HEK293 (cell line): ENCODE results near the gene SLC13A3.
A peak's percentile ranks its signal among the peaks of the same experiment; 100 is the strongest.

ENCODE experiments used
- CTCF ChIA-PET: fragments of 350-600 bp; formaldehyde crosslinking; extraction: SDS; loops from one replicate; lab custom pipeline; 2021; ENCODE audit warnings: antibody characterized with exemption; lab: Yijun Ruan, JAX
- POLR2A ChIA-PET: fragments of 300-600 bp; formaldehyde crosslinking; extraction: SDS; loops from one replicate; lab custom pipeline; 2020; ENCODE audit warnings: antibody characterized with exemption, inconsistent platforms; lab: Yijun Ruan, JAX
- H3K27ac ChIP-seq: fragments of 200-500 bp; sonication (Bioruptor generic); 2 replicates; pipeline ENCODE4 v1.5.1; 2014; ENCODE audit warnings: low read depth, low read length, control low read depth, inconsistent platforms; ENCODE audit errors: extremely low read depth
- H3K36me3 ChIP-seq, 2 experiments: fragments of 200-500 bp in 1 of 2; sonication (Bioruptor generic) in 1 of 2; 1 replicate in 1 of 2; 2 replicates in 1 of 2; pipeline ENCODE4 v1.5.1; 2014 to 2017; ENCODE audit warnings: inconsistent platforms in 2 of 2, low read length in 2 of 2; ENCODE audit not compliant: control insufficient read depth in 2 of 2, insufficient read depth in 1 of 2
- H3K4me1 ChIP-seq: fragments of 200-500 bp; sonication (Bioruptor generic); 2 replicates; pipeline ENCODE4 v1.5.1; 2014; ENCODE audit warnings: mild to moderate bottlenecking, low read length, inconsistent platforms; ENCODE audit not compliant: control insufficient read depth, insufficient read depth
- H3K4me3 ChIP-seq: 2 replicates; pipeline ENCODE4 v1.5.1; 2011; ENCODE audit warnings: low read depth, mild to moderate bottlenecking, control low read depth, low read length, moderate library complexity
- H3K9me3 ChIP-seq: fragments of 200-500 bp; sonication (Bioruptor generic); 2 replicates; pipeline ENCODE4 v1.5.1; 2014; ENCODE audit warnings: low read depth, low read length, inconsistent platforms; ENCODE audit not compliant: control insufficient read depth, insufficient read depth
- GLIS1 ChIP-seq: fragments of 450-650 bp; formaldehyde crosslinking; IDR thresholded peaks from 2 replicates; pipeline ENCODE4 v1.5.1; 2016; ENCODE audit warnings: missing biosample characterization, missing genetic modification characterization
- HOXD13 ChIP-seq: sonication (generic); formaldehyde crosslinking; IDR thresholded peaks from 2 replicates; pipeline ENCODE4 v1.8.0; 2022; ENCODE audit warnings: missing genetic modification reagents, borderline replicate concordance
- KLF7 ChIP-seq: fragments of 450-650 bp; formaldehyde crosslinking; IDR thresholded peaks from 2 replicates; pipeline ENCODE4 v1.5.1; 2016; ENCODE audit warnings: missing biosample characterization, missing genetic modification characterization, borderline replicate concordance
- KLF8 ChIP-seq: fragments of 450-650 bp; formaldehyde crosslinking; IDR thresholded peaks from 2 replicates; pipeline ENCODE4 v1.5.1; 2016; ENCODE audit warnings: missing biosample characterization, missing genetic modification characterization
- SP3 ChIP-seq: fragments of 450-650 bp; formaldehyde crosslinking; IDR thresholded peaks from 2 replicates; pipeline ENCODE4 v1.5.1; 2016; ENCODE audit warnings: missing biosample characterization, missing genetic modification characterization
- ZBTB20 ChIP-seq: fragments of 450-650 bp; formaldehyde crosslinking; IDR thresholded peaks from 2 replicates; pipeline ENCODE4 v1.5.1; 2016; ENCODE audit warnings: missing biosample characterization, missing genetic modification characterization
- ZFHX2 ChIP-seq: fragments of 450-650 bp; formaldehyde crosslinking; conservative IDR thresholded peaks from 2 replicates; pipeline ENCODE4 v1.5.1; 2016; ENCODE audit warnings: missing biosample characterization, missing genetic modification characterization
- ZNF140 ChIP-seq: fragments of 450-650 bp; formaldehyde crosslinking; IDR thresholded peaks from 2 replicates; pipeline ENCODE4 v1.5.1; 2016; ENCODE audit warnings: missing biosample characterization, missing genetic modification characterization
- ZNF211 ChIP-seq: fragments of 450-650 bp; formaldehyde crosslinking; IDR thresholded peaks from 2 replicates; pipeline ENCODE4 v1.5.1; 2016; ENCODE audit warnings: low read depth, missing biosample characterization, missing genetic modification characterization
- ZNF221 ChIP-seq: fragments of 450-650 bp; formaldehyde crosslinking; IDR thresholded peaks from 2 replicates; pipeline ENCODE4 v1.5.1; 2017; ENCODE audit warnings: missing biosample characterization, missing genetic modification characterization, borderline replicate concordance
- ZNF239 ChIP-seq: fragments of 450-650 bp; formaldehyde crosslinking; IDR thresholded peaks from 2 replicates; pipeline ENCODE4 v1.5.1; 2016; ENCODE audit warnings: missing biosample characterization, missing genetic modification characterization
- ZNF280D ChIP-seq: fragments of 450-650 bp; formaldehyde crosslinking; IDR thresholded peaks from 2 replicates; pipeline ENCODE4 v1.5.1; 2016; ENCODE audit warnings: missing biosample characterization, missing genetic modification characterization
- ZNF391 ChIP-seq: fragments of 450-650 bp; formaldehyde crosslinking; IDR thresholded peaks from 2 replicates; pipeline ENCODE4 v1.5.1; 2016; ENCODE audit warnings: low read depth, missing biosample characterization, missing genetic modification characterization, borderline replicate concordance
- ZNF585B ChIP-seq: fragments of 450-650 bp; formaldehyde crosslinking; IDR thresholded peaks from 2 replicates; pipeline ENCODE4 v1.5.1; 2016; ENCODE audit warnings: missing biosample characterization, missing genetic modification characterization
- ZNF701 ChIP-seq: fragments of 450-650 bp; formaldehyde crosslinking; IDR thresholded peaks from 2 replicates; pipeline ENCODE4 v1.5.1; 2016; ENCODE audit warnings: missing biosample characterization, missing genetic modification characterization
- ZNF843 ChIP-seq: fragments of 450-650 bp; formaldehyde crosslinking; IDR thresholded peaks from 2 replicates; pipeline ENCODE4 v1.5.1; 2016; ENCODE audit warnings: missing biosample characterization, missing genetic modification characterization
- ZSCAN30 ChIP-seq: fragments of 450-650 bp; IDR thresholded peaks from 2 replicates; pipeline ENCODE4 v1.5.1; 2018; ENCODE audit warnings: missing biosample characterization, mild to moderate bottlenecking, missing genetic modification characterization, moderate library complexity
- TF ChIP-seq, protein P1 (sequence below): fragments of 450-650 bp; formaldehyde crosslinking; IDR thresholded peaks from 2 replicates; pipeline ENCODE4 v1.5.1; 2016; ENCODE audit warnings: missing biosample characterization, missing genetic modification characterization
- TF ChIP-seq, protein P2 (sequence below): fragments of 450-650 bp; formaldehyde crosslinking; IDR thresholded peaks from 2 replicates; pipeline ENCODE4 v1.5.1; 2016; ENCODE audit warnings: missing biosample characterization, missing genetic modification characterization, low read depth
- TF ChIP-seq, protein P3 (sequence below): fragments of 450-650 bp; formaldehyde crosslinking; IDR thresholded peaks from 2 replicates; pipeline ENCODE4 v1.5.1; 2016; ENCODE audit warnings: missing biosample characterization, missing genetic modification characterization

SLC13A3 gene

GRCh38 chr20:46570956-46571355 lies 80.3 kb downstream of the SLC13A3 start:
- no peak overlapping the region for H3K4me3 ChIP-seq
- 0 out of 2 replicates have a peak, but pooled peaks cover 2% of the 10 kb centered on the region for H3K4me1 ChIP-seq
- no peak overlapping the region for H3K27ac ChIP-seq
- H3K9me3 ChIP-seq: no peaks in the 10 kb centered on the region
- POLR2A ChIA-PET: no interaction called here
- CTCF ChIA-PET: no interaction called here
- no peaks in the 10 kb centered on the region for H3K36me3 ChIP-seq
- TF ChIP-seq, protein P1, sequence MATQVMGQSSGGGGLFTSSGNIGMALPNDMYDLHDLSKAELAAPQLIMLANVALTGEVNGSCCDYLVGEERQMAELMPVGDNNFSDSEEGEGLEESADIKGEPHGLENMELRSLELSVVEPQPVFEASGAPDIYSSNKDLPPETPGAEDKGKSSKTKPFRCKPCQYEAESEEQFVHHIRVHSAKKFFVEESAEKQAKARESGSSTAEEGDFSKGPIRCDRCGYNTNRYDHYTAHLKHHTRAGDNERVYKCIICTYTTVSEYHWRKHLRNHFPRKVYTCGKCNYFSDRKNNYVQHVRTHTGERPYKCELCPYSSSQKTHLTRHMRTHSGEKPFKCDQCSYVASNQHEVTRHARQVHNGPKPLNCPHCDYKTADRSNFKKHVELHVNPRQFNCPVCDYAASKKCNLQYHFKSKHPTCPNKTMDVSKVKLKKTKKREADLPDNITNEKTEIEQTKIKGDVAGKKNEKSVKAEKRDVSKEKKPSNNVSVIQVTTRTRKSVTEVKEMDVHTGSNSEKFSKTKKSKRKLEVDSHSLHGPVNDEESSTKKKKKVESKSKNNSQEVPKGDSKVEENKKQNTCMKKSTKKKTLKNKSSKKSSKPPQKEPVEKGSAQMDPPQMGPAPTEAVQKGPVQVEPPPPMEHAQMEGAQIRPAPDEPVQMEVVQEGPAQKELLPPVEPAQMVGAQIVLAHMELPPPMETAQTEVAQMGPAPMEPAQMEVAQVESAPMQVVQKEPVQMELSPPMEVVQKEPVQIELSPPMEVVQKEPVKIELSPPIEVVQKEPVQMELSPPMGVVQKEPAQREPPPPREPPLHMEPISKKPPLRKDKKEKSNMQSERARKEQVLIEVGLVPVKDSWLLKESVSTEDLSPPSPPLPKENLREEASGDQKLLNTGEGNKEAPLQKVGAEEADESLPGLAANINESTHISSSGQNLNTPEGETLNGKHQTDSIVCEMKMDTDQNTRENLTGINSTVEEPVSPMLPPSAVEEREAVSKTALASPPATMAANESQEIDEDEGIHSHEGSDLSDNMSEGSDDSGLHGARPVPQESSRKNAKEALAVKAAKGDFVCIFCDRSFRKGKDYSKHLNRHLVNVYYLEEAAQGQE (tag by site-specific recombination): no peak
- TF ChIP-seq ZFHX2 (tag by site-specific recombination): no peak
- TF ChIP-seq ZNF140 (tag by site-specific recombination): no peak
- no peak for TF ChIP-seq ZNF239 (tag by site-specific recombination)

- Histone ChIP-seq H3K4me1 (0 out of 2 replicates have a peak, but pooled peaks cover 2% of the 10 kb centered on the region), H3K36me3 (no peaks in the 10 kb centered on the region), H3K9me3 (no peaks in the 10 kb centered on the region), H3K4me3 (no peak overlapping the region), H3K27ac (no peak overlapping the region)
- POLR2A ChIA-PET: no interaction called here
- CTCF ChIA-PET: no interaction called here
- no peak for TF ChIP-seq ZNF211 (tag by site-specific recombination)
- TF ChIP-seq SP3 (tag by site-specific recombination): no peak
- TF ChIP-seq, protein P2, sequence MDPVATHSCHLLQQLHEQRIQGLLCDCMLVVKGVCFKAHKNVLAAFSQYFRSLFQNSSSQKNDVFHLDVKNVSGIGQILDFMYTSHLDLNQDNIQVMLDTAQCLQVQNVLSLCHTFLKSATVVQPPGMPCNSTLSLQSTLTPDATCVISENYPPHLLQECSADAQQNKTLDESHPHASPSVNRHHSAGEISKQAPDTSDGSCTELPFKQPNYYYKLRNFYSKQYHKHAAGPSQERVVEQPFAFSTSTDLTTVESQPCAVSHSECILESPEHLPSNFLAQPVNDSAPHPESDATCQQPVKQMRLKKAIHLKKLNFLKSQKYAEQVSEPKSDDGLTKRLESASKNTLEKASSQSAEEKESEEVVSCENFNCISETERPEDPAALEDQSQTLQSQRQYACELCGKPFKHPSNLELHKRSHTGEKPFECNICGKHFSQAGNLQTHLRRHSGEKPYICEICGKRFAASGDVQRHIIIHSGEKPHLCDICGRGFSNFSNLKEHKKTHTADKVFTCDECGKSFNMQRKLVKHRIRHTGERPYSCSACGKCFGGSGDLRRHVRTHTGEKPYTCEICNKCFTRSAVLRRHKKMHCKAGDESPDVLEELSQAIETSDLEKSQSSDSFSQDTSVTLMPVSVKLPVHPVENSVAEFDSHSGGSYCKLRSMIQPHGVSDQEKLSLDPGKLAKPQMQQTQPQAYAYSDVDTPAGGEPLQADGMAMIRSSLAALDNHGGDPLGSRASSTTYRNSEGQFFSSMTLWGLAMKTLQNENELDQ (tag by site-specific recombination): no peak
- no peak for TF ChIP-seq KLF8 (tag by site-specific recombination)
- TF ChIP-seq HOXD13 (CRISPR knock-in tag): no peak
- TF ChIP-seq ZFHX2 (tag by site-specific recombination): no peak
- TF ChIP-seq ZNF391 (tag by site-specific recombination): no peak
- TF ChIP-seq, protein P3, sequence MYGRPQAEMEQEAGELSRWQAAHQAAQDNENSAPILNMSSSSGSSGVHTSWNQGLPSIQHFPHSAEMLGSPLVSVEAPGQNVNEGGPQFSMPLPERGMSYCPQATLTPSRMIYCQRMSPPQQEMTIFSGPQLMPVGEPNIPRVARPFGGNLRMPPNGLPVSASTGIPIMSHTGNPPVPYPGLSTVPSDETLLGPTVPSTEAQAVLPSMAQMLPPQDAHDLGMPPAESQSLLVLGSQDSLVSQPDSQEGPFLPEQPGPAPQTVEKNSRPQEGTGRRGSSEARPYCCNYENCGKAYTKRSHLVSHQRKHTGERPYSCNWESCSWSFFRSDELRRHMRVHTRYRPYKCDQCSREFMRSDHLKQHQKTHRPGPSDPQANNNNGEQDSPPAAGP (tag by site-specific recombination): no peak
- TF ChIP-seq, all 188 proteins: peak for 0
Measured at GRCh38 chr20:46569961-46570360, 81.3 kb downstream of the SLC13A3 start.

- no peak overlapping the region for H3K4me3 ChIP-seq
- ChIA-PET CTCF (interaction anchor here (0.6 to 0.7 kb wide), 2 partner anchors 28 to 71 kb away, joined by 3 to 4 read pairs; no protein-coding TSS in a partner anchor), POLR2A (no interaction called here)
- H3K4me1 ChIP-seq: 0 out of 2 replicates have a peak, but pooled peaks cover 2% of the 10 kb centered on the region
- no peaks in the 10 kb centered on the region for H3K36me3 ChIP-seq
- no peak overlapping the region for H3K27ac ChIP-seq
- H3K9me3 ChIP-seq: no peaks in the 10 kb centered on the region
- TF ChIP-seq ZNF221 (tag by site-specific recombination) (no peak), ZNF585B (tag by site-specific recombination) (no peak), ZNF843 (tag by site-specific recombination) (no peak), KLF7 (tag by site-specific recombination) (no peak), ZSCAN30 (no peak), GLIS1 (tag by site-specific recombination) (peak; percentile 59), ZBTB20 (peak; percentile 14; the same call in 1 of the 2 replicates), ZFHX2 (tag by site-specific recombination) (no peak), ZNF280D (no peak), ZNF701 (no peak)
Measured at GRCh38 chr20:46568570-46569129, 82.6 kb downstream of the SLC13A3 start.
